Activated gamma-delta T cell (primary cell): ENCODE data around the gene ELFN1.
"Not testable (repeated sequence)": the region's sequence is repeated elsewhere in the genome, so short reads cannot be mapped to it uniquely, and the experiment has no call there.

Experiments
- DNase-seq: peaks from one replicate; lab custom pipeline; 2025; lab: John Stamatoyannopoulos, UW

Gene ELFN1

GRCh38 chr7:1708596-1709251 is 38.6 kb downstream of the ELFN1 start:
- no peak for DNase-seq

DNA sequence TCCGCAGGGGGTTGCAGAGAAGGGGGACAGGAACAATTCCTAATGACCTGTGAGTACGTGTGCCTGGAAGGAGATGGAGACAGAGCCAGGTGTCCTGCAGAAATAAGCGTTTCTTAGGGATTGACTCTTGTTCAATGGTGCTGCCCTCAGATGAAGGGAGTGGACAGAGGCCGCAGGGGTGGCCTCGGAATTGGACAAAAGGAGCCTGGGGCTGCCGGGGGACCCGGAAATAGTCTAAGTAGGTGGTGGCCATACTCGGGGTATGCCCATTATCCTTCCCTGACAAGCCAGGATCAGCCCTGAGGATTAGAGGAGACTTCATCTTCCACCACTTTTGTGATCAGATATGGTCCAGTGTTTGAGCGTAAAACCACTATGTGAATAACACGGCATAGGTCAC is 39.2 kb downstream of the ELFN1 start:
- no peak for DNase-seq

DNA sequence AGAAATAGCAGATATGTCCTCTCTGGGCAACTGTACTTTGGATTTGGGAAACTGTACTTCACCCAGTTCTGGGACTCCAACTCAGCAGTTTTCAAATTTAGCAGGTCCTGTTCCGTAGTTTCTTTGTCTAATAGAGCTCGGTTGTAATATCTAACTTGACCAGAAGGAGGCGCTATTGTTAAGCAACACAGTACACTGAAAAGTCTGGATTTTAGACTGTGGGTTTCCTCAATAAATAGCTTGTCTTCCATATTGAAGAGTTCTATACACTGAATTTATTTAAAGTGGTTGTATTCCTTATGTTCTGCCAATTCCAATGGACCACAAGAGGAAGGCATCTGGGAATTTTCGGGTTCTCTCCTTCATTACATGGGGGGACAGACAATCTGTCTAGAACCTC is 39.8 kb downstream of the ELFN1 start:
- no peak for DNase-seq

- DNase-seq = no peak
Observed at GRCh38 chr7:1710936-1711335, 40.9 kb downstream of the ELFN1 start.

DNA sequence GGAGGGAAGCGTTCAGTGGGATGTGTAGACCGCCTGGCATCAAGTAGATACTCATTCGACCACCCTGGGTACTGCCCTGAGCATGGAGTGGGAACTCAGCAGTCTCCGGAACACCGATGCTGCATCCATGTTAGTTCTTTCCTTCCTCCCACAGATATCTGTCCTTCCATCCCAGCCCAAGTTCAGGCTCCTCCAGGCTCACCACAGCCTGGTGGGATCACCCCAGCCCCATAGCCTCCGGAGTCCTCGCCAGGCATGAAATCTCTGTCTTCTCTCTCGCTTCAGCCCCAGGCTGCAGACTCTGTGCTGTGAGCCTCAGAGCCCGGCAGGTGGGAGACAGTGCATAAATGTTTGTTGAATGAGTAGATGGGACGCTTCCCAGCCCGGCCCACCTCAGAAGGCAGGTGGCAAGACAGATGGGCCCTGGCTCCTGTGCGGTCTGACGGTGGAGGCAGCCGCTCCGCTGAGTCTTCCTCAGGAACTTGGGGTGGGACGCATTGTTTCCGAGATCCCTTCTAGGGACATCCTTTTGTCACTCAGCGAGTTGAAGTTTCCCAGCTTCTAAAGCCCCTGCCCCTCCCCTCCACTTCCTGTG is 42.9 kb downstream of the ELFN1 start:
- DNase-seq = no peak

DNA sequence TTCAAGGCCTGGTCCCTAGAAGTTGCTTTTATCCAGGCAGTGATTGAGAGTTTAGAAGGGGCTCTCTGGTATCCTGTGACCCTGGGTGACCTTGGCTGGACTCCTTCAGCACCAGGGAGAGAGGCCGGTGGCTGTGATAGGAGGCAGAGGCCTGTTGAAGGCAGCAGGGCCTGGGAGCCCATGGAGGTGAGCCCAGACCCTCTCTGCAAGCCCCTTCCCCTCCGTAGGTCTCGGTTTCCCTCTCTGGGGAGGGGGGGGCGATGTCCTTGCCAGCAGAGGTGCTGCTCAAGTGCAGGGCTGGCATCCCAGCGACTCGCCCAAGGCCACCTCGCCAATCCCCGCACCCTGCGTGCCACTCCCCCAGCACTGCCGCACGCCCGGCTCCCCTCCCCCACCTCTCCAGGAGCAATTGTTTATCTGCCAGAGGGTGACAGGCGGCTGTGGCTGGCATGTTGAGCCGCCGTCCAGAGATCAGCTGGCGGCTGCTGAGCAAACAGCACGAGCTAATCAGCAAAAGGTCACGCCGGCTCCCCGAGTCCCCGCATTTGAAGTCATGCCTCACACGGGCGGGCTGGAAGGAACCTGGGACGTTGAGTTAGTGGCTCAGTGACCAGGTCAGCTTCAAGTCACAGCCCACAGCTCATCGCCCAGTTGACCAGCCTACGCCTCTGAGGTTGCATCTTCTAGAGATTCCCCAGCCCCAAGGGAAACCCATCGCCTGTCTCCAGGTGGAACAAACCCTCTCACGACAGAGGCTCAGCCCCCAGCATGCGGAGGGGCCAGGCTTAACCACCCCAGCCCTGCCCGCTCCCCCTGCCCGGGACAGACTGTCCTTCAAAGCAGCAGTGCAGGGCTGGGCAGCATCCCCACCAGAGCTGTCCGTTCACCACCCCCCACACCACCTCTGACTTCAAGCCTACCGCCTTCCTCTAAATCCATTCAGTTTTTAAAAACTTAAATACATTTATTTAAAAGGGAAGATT is 43.7 kb downstream of the ELFN1 start:
- DNase-seq = no peak

GRCh38 chr7:1714583-1715330 is 44.7 kb downstream of the ELFN1 start:
- no peak for DNase-seq

DNA sequence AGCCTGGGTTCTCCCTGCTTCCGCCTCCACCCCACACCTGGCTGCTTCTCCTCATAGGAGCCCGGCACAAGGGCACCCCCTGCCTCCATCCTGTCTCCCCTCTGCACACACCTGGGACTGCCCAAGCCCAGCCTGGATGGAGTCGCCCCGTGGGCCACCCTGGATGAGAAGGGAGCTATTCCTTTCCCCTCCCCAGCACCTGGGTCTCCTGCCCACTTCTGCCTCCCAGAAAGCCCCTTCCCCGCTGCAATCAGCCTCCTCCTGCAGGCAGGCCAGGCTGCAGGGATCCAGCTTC is 45.2 kb downstream of the ELFN1 start:
- DNase-seq = no peak

DNA sequence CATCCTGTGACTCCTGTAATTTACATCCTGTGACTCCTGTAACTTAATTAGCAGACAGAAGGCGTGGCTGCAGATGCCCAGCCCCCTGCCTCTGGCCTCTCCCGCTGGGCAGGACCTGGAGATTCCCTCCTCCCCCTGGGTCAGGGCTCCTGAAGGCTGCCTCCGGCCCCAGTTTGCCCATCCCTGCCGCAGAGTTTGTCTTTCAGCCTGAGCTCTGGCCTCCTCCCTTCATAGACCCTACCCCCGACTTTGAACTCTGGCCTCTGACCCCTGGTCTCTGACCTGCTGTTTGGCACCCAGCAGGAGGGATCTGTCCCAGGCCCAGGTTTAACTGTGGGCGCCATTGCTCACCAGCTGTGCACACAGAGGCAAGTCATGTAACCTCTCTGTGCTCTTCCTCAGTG is 45.6 kb downstream of the ELFN1 start:
- no peak for DNase-seq

- DNase-seq = no peak
Observed at GRCh38 chr7:1716263-1717094, 46.4 kb downstream of the ELFN1 start.

GRCh38 chr7:1717095-1717483 is 47.0 kb downstream of the ELFN1 start:
- DNase-seq = no peak

GRCh38 chr7:1717903-1718676 is 48.0 kb downstream of the ELFN1 start:
- DNase-seq = no peak

GRCh38 chr7:1718850-1719249 is 48.8 kb downstream of the ELFN1 start:
- DNase-seq = not testable (repeated sequence)

GRCh38 chr7:1719256-1719655 is 49.2 kb downstream of the ELFN1 start:
- DNase-seq = not testable (repeated sequence)

GRCh38 chr7:1719913-1720312 is 49.8 kb downstream of the ELFN1 start:
- no peak for DNase-seq

DNA sequence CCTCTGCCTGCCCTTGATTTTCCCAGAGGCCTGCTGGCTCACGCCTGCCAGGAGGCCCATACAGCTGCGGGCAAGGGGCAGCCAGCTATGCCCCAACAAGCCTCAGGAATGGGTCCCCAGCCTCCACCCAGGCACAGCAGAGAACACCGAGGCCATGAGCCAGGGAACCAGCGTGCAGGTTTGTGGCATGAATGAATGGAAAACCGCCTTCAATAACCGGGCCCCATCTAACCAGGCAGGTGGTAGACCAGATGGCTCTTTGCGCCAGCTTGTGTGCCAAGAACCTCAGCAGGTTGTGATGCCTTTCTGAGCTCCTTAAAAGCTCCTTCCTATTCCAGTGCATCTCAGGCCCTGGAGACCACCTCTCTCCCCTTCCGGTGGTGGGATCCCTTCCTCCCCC is 50.2 kb downstream of the ELFN1 start:
- DNase-seq = no peak

GRCh38 chr7:1721047-1721690 is 51.1 kb downstream of the ELFN1 start:
- no peak for DNase-seq

DNA sequence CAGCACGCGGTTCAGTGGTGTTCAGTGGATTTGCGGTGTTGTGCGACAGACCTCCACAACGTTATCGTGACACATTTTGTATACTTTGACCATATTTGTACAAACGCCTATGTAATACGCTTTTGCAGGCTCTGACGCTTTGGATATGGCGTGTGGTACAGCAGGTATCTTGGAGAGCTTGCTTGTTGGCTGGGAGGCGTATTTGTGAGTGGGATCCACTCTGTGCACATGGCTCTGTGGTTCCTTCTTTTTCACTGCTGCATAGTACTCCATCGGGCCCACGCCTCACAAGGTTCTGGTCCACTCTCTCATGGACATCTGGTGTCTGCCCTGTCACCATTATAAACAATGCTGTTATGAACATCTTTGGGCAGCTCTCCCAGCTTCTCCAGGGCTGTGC is 53.2 kb downstream of the ELFN1 start:
- DNase-seq = no peak

DNA sequence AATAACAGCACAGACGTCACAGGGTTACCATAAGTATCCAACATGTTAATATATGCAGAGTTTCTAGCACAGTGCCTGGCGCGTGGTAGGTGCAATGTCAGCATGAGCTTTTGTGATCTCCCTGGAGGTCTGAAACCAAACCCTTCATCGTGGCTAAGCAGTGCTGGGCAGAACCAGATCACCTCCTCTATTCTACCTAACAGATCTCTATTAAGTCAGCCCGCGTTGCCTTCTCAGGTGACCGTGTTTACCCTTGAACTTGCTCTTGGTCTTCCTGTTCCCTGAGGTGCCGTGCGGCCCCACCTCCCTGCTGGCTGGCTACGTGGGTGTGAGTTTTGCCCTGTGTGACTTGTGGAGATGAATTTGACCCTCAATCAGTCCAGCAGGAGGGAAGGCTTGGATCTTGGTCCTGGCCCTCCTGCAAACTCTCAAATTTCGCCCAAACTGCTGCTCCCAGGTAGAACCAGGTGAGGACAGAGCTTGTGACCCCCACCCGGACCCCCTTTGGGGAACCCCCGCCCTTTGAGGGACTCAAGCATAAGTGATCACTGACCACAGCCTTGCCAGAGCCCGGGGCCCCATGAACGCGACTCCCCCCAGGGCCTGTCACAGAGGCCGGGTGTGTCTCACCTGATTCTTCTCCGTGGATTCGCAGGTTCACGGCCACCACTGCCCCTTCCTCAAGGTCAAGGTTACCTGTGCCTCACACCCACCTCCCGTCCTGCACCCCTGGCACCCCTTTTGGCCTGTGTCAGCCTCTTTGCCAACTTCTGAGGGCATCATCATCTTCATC is 54.2 kb downstream of the ELFN1 start:
- no peak for DNase-seq
